Measurements from ENCODE around the gene LATS2. TPM values are rescaled to one million over a fixed set of nuclear protein-coding genes. Genes with fewer than 3 reads are reported as not detected.

LATS2 gene
- total RNA-seq, 1 experiment from 2014 or later = 19.1 TPM

- no peak for DNase-seq (ENCODE audit: extremely low read depth, low read depth)
Observed at GRCh38 chr13:21048901-21049698, 12.3 kb downstream of the LATS2 start.

GRCh38 chr13:21047591-21048282 lies 13.6 kb downstream of the LATS2 start:
- DNase-seq (ENCODE audit: extremely low read depth, low read depth) = no peak

- DNase-seq (ENCODE audit: extremely low read depth, low read depth) = no peak
Observed at GRCh38 chr13:21047087-21047486, 14.3 kb downstream of the LATS2 start.

- no peak for DNase-seq (ENCODE audit: extremely low read depth, low read depth)
Observed at GRCh38 chr13:21046203-21046602, 15.2 kb downstream of the LATS2 start.

GRCh38 chr13:21045100-21045499 lies 16.3 kb downstream of the LATS2 start:
- DNase-seq (ENCODE audit: extremely low read depth, low read depth) = no peak

- no peak for DNase-seq (ENCODE audit: extremely low read depth, low read depth)
Observed at GRCh38 chr13:21043898-21044297, 17.5 kb downstream of the LATS2 start.

- no peak for DNase-seq (ENCODE audit: extremely low read depth, low read depth)
Observed at GRCh38 chr13:21040120-21040826, 21.1 kb downstream of the LATS2 start.

- no peak for DNase-seq (ENCODE audit: extremely low read depth, low read depth)
Observed at GRCh38 chr13:21039097-21039800, 22.1 kb downstream of the LATS2 start.

- DNase-seq (ENCODE audit: extremely low read depth, low read depth) = no peak
Observed at GRCh38 chr13:21037656-21038055, 23.7 kb downstream of the LATS2 start.

- no peak for DNase-seq (ENCODE audit: extremely low read depth, low read depth)
Observed at GRCh38 chr13:21035498-21035897, 25.9 kb downstream of the LATS2 start.

- DNase-seq (ENCODE audit: extremely low read depth, low read depth) = no peak
Observed at GRCh38 chr13:21034603-21035191, 26.7 kb downstream of the LATS2 start.

- no peak for DNase-seq (ENCODE audit: extremely low read depth, low read depth)
Observed at GRCh38 chr13:21033856-21034602, 27.4 kb downstream of the LATS2 start.

GRCh38 chr13:21033212-21033840 lies 28.1 kb downstream of the LATS2 start:
- no peak for DNase-seq (ENCODE audit: extremely low read depth, low read depth)

- DNase-seq (ENCODE audit: extremely low read depth, low read depth) = no peak
Observed at GRCh38 chr13:21032656-21033055, 28.7 kb downstream of the LATS2 start.

- DNase-seq (ENCODE audit: extremely low read depth, low read depth) = no peak
Observed at GRCh38 chr13:21031594-21032275, 29.7 kb downstream of the LATS2 start.

GRCh38 chr13:21025539-21025938 lies 35.8 kb downstream of the LATS2 start:
- no peak for DNase-seq (ENCODE audit: extremely low read depth, low read depth)

- no peak for DNase-seq (ENCODE audit: extremely low read depth, low read depth)
Observed at GRCh38 chr13:21022056-21022979, 39.1 kb downstream of the LATS2 start.

GRCh38 chr13:21020581-21020980 lies 40.8 kb downstream of the LATS2 start:
- no peak for DNase-seq (ENCODE audit: extremely low read depth, low read depth)

Data from NCI-H460 (cell line).